SU-DHL-6 (cell line): Measurements from ENCODE around the gene PAX5.

Experiments used
- H2AFZ ChIP-seq: fragments of 200-600 bp; sonication (generic); 2 replicates; pipeline ENCODE4 v1.6.1; 2014; ENCODE audit warnings: low read depth, mild to moderate bottlenecking, moderate library complexity, mixed read lengths, antibody characterized with exemption, low read length; ENCODE audit not compliant: severe bottlenecking
- H3F3A ChIP-seq: fragments of 200-600 bp; shearing (Covaris generic); 2 replicates; pipeline ENCODE4 v1.6.0; 2016; ENCODE audit warnings: antibody characterized with exemption, mild to moderate bottlenecking; ENCODE audit not compliant: insufficient read depth
- H3K27ac ChIP-seq: fragments of 200-600 bp; sonication (generic); 2 replicates; pipeline ENCODE4 v1.5.1; 2016; ENCODE audit warnings: low read depth, mild to moderate bottlenecking, low read length, moderate library complexity, mixed read lengths
- H3K27me3 ChIP-seq: fragments of 200-600 bp; sonication (generic), shearing (Covaris generic); 2 replicates; pipeline ENCODE4 v1.6.0; 2014; ENCODE audit warnings: mild to moderate bottlenecking, low read length
- H3K36me3 ChIP-seq: fragments of 200-600 bp; sonication (generic); 2 replicates; pipeline ENCODE4 v1.6.1; 2014; ENCODE audit warnings: mild to moderate bottlenecking, low read length, mixed read lengths
- H3K4me2 ChIP-seq: fragments of 300-600, 200-600 bp; shearing (Covaris generic), sonication (generic); 2 replicates; pipeline ENCODE4 v1.6.0; 2014; ENCODE audit warnings: low read length, low read depth, mild to moderate bottlenecking; ENCODE audit not compliant: poor library complexity, severe bottlenecking
- H3K4me3 ChIP-seq: fragments of 200-600 bp; sonication (generic); 2 replicates; pipeline ENCODE4 v1.5.1; 2014; ENCODE audit warnings: antibody characterized with exemption, low read length, mild to moderate bottlenecking, mixed read lengths; ENCODE audit not compliant: insufficient read depth, poor library complexity, severe bottlenecking
- H3K79me2 ChIP-seq: fragments of 200-600 bp; sonication (generic); 2 replicates; pipeline ENCODE4 v1.6.1; 2014; ENCODE audit warnings: mild to moderate bottlenecking, low read length, moderate library complexity; ENCODE audit not compliant: insufficient read depth
- H3K9ac ChIP-seq: fragments of 200-600 bp; sonication (generic); 2 replicates; pipeline ENCODE4 v1.7.0; 2014; ENCODE audit warnings: mild to moderate bottlenecking, low read length
- H3K9me2 ChIP-seq: fragments of 200-600 bp; sonication (generic); replicated peaks from 2 replicates; pipeline ENCODE4 v1.6.1; 2014; ENCODE audit warnings: low read length; ENCODE audit not compliant: insufficient read depth
- H3K9me3 ChIP-seq: fragments of 200-600 bp; sonication (generic); 2 replicates; pipeline ENCODE4 v1.6.1; 2014; ENCODE audit warnings: low read length, mixed read lengths; ENCODE audit not compliant: insufficient read depth
- H4K20me1 ChIP-seq: fragments of 200-600 bp; sonication (generic); 2 replicates; pipeline ENCODE4 v1.6.1; 2014; ENCODE audit warnings: low read depth, mild to moderate bottlenecking, antibody characterized with exemption, low read length, moderate library complexity, mixed read lengths
- EZH2phosphoT487 ChIP-seq: fragments of 200-600 bp; sonication (generic), shearing (Covaris generic); conservative IDR thresholded peaks from 2 replicates; pipeline ENCODE4 v1.6.1; 2018; ENCODE audit warnings: mild to moderate bottlenecking, antibody characterized with exemption, low read length, moderate library complexity, mixed read lengths
- TF ChIP-seq, protein P1 (sequence below): fragments of 200-600 bp; sonication (generic); IDR thresholded peaks from one replicate; pipeline ENCODE4 v1.5.1; 2017; ENCODE audit warnings: antibody characterized with exemption, mild to moderate bottlenecking, low read length, moderate library complexity; ENCODE audit not compliant: insufficient read depth, poor library complexity, severe bottlenecking

Gene PAX5

DNA sequence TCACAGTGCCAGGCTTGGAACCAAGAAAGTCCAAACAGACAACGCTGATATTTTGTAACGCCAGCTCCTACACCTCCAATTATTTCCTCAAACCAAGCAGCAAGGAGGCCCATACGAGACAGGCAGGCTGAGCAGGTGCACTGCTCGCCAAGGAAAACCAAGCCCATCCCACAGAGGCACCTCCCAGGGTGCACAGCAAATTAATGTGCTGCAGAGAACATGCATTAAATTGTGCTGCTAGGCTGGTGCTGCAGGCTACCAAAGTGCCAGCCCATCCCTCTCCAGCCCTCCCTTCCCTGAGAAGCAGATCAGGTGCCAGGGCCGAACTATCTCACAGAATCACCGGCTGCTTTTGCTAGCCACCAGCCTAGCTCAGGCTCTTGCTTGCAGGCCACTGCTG is 137.8 kb downstream of the PAX5 start:
- Histone ChIP-seq H3F3A (no peaks in the 10 kb centered on the region), H4K20me1 (no peaks in the 10 kb centered on the region), H3K9me3 (no peaks in the 10 kb centered on the region), H3K9ac (no peak overlapping the region), H2AFZ (no peak overlapping the region), H3K36me3 (no peaks in the 10 kb centered on the region), H3K27ac (no peak overlapping the region), H3K4me3 (no peak overlapping the region), H3K4me2 (no peak overlapping the region), H3K9me2 (no peaks in the 10 kb centered on the region), H3K79me2 (0 out of 2 replicates have a peak, but pooled peaks cover 3% of the 10 kb centered on the region), H3K27me3 (no peaks in the 10 kb centered on the region)
- TF ChIP-seq EZH2phosphoT487, result no peak
- TF ChIP-seq, protein P1, sequence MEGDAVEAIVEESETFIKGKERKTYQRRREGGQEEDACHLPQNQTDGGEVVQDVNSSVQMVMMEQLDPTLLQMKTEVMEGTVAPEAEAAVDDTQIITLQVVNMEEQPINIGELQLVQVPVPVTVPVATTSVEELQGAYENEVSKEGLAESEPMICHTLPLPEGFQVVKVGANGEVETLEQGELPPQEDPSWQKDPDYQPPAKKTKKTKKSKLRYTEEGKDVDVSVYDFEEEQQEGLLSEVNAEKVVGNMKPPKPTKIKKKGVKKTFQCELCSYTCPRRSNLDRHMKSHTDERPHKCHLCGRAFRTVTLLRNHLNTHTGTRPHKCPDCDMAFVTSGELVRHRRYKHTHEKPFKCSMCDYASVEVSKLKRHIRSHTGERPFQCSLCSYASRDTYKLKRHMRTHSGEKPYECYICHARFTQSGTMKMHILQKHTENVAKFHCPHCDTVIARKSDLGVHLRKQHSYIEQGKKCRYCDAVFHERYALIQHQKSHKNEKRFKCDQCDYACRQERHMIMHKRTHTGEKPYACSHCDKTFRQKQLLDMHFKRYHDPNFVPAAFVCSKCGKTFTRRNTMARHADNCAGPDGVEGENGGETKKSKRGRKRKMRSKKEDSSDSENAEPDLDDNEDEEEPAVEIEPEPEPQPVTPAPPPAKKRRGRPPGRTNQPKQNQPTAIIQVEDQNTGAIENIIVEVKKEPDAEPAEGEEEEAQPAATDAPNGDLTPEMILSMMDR, result no peak

DNA sequence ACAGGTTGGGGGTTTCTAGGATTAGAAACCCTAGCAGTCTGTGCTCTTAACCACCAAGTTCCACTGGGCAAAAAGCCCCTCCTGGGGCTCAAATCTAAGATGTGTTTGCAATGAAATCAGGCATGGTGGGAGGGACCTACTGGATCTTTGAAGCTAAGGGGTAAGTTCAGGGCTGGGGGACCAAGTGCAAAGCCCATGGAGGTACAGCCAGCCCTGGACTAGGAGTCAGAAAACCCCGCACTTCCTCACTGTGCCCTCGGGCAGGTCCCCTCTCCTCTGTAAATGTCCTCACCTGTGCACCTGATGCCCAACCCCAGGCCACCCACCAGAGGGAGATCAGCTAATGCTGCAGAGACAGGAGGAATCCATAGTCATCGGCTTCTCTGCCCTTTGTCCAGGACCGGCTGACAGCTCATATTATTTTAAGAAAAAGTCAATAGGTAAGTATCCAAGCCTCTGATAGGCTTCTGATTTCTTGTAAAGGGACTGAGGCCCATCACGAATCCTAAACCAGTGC is 138.3 kb downstream of the PAX5 start:
- no peak overlapping the region for H3K9ac ChIP-seq
- no peak for TF ChIP-seq EZH2phosphoT487
- TF ChIP-seq, protein P1, result no peak
- H3K4me2 ChIP-seq, result no peak overlapping the region
- no peaks in the 10 kb centered on the region for H3K36me3 ChIP-seq
- no peak overlapping the region for H3K27ac ChIP-seq
- H4K20me1 ChIP-seq, result no peaks in the 10 kb centered on the region
- H3F3A ChIP-seq, result no peaks in the 10 kb centered on the region
- no peak overlapping the region for H3K4me3 ChIP-seq
- H2AFZ ChIP-seq, result no peak overlapping the region
- no peaks in the 10 kb centered on the region for H3K9me2 ChIP-seq
- no peaks in the 10 kb centered on the region for H3K9me3 ChIP-seq
- no peaks in the 10 kb centered on the region for H3K27me3 ChIP-seq
- 0 out of 2 replicates have a peak, but pooled peaks cover 3% of the 10 kb centered on the region for H3K79me2 ChIP-seq

DNA sequence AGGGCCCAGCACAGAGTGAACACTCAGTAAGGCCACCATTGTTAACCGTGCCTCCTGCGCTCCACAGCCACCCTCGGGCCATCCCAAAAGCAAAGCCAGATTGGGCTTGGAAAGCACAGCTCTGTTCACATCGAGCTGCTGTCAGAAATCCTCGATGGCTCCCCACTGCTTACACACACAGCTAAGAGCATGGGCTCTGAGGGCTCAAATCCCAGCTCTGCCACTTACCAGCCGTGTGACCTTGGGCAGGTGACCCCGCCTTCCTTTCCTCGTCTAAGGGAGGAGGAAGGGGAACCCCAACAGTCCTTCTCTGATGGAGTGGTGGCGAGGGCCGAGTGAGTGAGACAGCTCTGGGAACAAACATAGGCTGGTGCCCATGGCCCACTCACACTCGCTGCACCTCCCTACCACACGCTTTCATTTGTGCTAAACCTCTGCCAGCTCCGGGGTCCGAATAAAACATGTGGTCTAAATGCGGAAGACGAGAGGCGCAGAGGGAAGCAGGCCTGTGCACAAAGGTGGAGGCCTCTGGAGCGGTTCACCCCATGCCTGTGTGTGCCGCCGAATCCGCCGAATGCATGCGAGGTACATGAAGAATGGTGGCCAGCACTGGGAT is 139.3 kb downstream of the PAX5 start:
- no peak overlapping the region for H3K27ac ChIP-seq
- H4K20me1 ChIP-seq, result no peaks in the 10 kb centered on the region
- 0 out of 2 replicates have a peak, but pooled peaks cover 3% of the 10 kb centered on the region for H3K79me2 ChIP-seq
- H3F3A ChIP-seq, result no peaks in the 10 kb centered on the region
- H3K9ac ChIP-seq, result no peak overlapping the region
- no peak overlapping the region for H3K4me2 ChIP-seq
- no peak for TF ChIP-seq EZH2phosphoT487
- TF ChIP-seq, protein P1, result no peak
- no peaks in the 10 kb centered on the region for H3K9me2 ChIP-seq
- H3K4me3 ChIP-seq, result no peak overlapping the region
- H3K27me3 ChIP-seq, result no peaks in the 10 kb centered on the region
- no peaks in the 10 kb centered on the region for H3K9me3 ChIP-seq
- H2AFZ ChIP-seq, result no peak overlapping the region
- H3K36me3 ChIP-seq, result no peaks in the 10 kb centered on the region
